CD4-positive, alpha-beta T cell treated with Interferon gamma for 1 hour (primary cell): ENCODE results near the gene KIF1A.
A peak's percentile ranks its signal among the peaks of the same experiment; 100 is the strongest.
"Not testable (repeated sequence)": the region's sequence is repeated elsewhere in the genome, so short reads cannot be mapped to it uniquely, and the experiment has no call there.

ENCODE experiments used
- DNase-seq: peaks from one replicate; pipeline ENCODE4 v3.0.0-alpha.2; 2020

Gene KIF1A

GRCh38 chr2:240675345-240675744 is 144.7 kb downstream of the KIF1A start:
- DNase-seq = not testable (repeated sequence)

- peak; percentile 34 for DNase-seq
Observed at GRCh38 chr2:240674461-240675184, 145.4 kb downstream of the KIF1A start.

DNA sequence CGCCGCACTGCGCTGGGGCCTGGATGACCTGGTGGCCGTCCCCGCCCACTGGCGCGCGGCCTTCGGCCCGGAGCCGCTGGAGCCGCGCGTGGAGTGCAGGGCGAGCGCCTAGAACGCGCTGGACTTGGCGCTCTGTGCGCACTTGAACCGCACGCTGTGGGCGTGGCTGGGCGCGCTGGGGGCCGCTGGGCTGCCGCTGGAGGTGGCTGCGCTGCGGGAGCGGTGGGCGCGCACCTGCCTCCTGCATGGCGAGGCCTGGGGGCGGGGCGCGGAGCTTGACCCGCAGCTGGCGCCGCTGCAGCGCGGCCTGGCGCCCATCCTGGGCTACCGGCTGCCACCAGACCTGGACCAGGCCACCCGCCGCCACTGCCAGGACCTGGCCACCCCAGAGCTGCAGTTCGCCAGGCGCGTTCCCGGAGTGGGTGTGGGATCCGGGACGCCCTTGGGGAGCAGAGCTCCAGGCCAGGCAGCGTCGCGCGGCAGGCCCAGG is 147.3 kb downstream of the KIF1A start:
- DNase-seq = no peak

- no peak for DNase-seq
Observed at GRCh38 chr2:240672076-240672700, 147.8 kb downstream of the KIF1A start.

- no peak for DNase-seq
Observed at GRCh38 chr2:240670950-240671349, 149.1 kb downstream of the KIF1A start.

DNA sequence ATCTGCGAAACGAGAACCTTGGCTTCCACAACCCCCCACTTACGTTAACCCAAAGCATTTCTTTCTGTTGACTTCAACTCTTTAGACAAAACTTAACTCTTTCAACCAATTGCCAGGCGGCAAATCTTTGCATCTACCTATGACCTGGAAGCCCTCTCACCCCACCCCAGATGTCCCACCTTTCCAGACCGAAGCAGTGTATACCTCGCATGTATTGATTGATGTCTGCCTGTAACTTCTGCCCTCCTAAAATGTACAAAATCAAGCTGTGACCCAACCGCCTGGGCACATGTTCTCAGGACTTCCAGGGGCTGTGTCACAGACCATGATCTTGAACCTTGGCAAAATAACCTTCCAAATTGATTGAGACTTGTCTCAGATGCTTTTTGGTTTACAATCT is 149.6 kb downstream of the KIF1A start:
- no peak for DNase-seq

DNA sequence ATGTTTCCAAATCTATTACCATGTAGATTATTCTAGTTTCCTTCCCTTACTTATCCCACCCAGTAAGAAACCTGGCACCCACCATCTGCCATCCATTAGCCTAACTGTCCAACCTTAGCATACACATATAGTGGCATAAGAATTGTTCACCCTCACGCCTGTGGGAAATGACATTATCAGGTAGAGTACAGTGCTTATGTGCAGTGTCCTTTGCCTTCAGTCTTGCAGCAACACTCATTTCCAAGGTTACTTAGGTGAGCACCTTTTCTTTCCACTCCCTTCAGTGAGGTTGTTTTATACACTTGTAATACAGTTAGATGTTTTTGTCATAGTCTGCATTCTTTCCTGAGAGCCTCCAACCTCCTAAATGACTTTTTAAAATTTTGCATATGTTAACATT is 155.4 kb downstream of the KIF1A start:
- no peak for DNase-seq
